Heart left ventricle (tissue), 16 donors: ENCODE data around the gene CSNK2A3. TPM values are rescaled to one million over a fixed set of nuclear protein-coding genes. Genes with fewer than 3 reads are reported as not detected.

Source experiments
- ATAC-seq, 4 donors: fragments of 200-7000 bp; cut with Tn5 transposase; one replicate each; pipeline ENCODE4 v1.9.1; 2020 to 2022; ENCODE audit warnings: moderate library complexity in 4 of 4, mild to moderate bottlenecking in 3 of 4, moderate number of reproducible peaks in 1 of 4
- DNase-seq, 5 donors: peaks; one replicate each; pipeline ENCODE4 v3.0.0-alpha.2; 2020
- H3K27ac ChIP-seq, 12 donors: fragments of 200-600 bp; sonication (generic) in 4 of 12; one replicate each; pipeline versions ENCODE4 v1.5.0 to v1.8.0; 2016 to 2022; ENCODE audit warnings: mild to moderate bottlenecking in 2 of 12
- H3K27me3 ChIP-seq, 9 donors: fragments of 200-600 bp; sonication (generic) in 2 of 9; one replicate each; pipeline versions ENCODE4 v1.5.1 to v1.8.0; 2016 to 2022; ENCODE audit warnings: mild to moderate bottlenecking in 3 of 9
- H3K36me3 ChIP-seq, 9 donors: fragments of 200-600 bp; sonication (generic) in 2 of 9; one replicate each; pipeline versions ENCODE4 v1.5.0 to v1.8.0; 2018 to 2022; ENCODE audit warnings: mild to moderate bottlenecking in 2 of 9
- H3K4me1 ChIP-seq, 12 donors: fragments of 200-600 bp; sonication (generic) in 4 of 12; one replicate each; pipeline versions ENCODE4 v1.5.0 to v1.8.0; 2016 to 2022; ENCODE audit warnings: mild to moderate bottlenecking in 3 of 12
- H3K4me3 ChIP-seq, 12 donors: fragments of 200-600 bp; sonication (generic) in 4 of 12; one replicate each; pipeline versions ENCODE4 v1.5.0 to v1.8.0; 2017 to 2022; ENCODE audit warnings: mild to moderate bottlenecking in 9 of 12, moderate library complexity in 4 of 12
- H3K9me3 ChIP-seq, 12 donors: fragments of 200-600 bp; sonication (generic) in 4 of 12; one replicate each; pipeline versions ENCODE4 v1.5.0 to v1.8.0; 2016 to 2022; ENCODE audit warnings: mild to moderate bottlenecking in 1 of 12
- CTCF ChIP-seq, 12 donors: fragments of 200-600 bp; sonication (generic) in 4 of 12; IDR thresholded peaks; one replicate each; pipeline versions ENCODE4 v1.5.0 to v1.8.0; 2018 to 2022; ENCODE audit warnings: antibody characterized with exemption in 12 of 12, mild to moderate bottlenecking in 5 of 12
- POLR2A ChIP-seq, 2 donors: fragments of 450-650 bp; IDR thresholded peaks; one replicate each; pipeline ENCODE4 v1.6.1; 2017; ENCODE audit warnings: antibody characterized with exemption in 2 of 2, mild to moderate bottlenecking in 2 of 2, moderate library complexity in 2 of 2
- WGBS, 4 donors: extraction: QIAGEN DNeasy Blood & Tissue Kit in 2 of 4; methylation state at CpG; one replicate each; pipeline versions ENCODE4 v1.1.5 to v1.1.7; 2013 to 2018; 5-methylcytosine and 5-hydroxymethylcytosine counted together
- intact Hi-C, 10 donors: fragments of 100-400 bp; cut with DNase I; formaldehyde crosslinking; loops; one replicate each; pipeline versions ENCODE4 v1.11.1 to v1.14.2; 2022
- polyA plus RNA-seq, 2 donors: library from polyadenylated mRNA; stranded (reverse); fragments of 200-250 nt; gene quantifications; one replicate each; pipeline ENCODE4 v1.2.3, GENCODE V29; 2013
- total RNA-seq, 9 donors: library from RNA; depleted of rRNA in 2 of 9; stranded (reverse); fragments of >200 nt in 2 of 9; fragmentation: NEBNext Ultra II Directional in 3 of 9; extraction: Animal tissue kit (Norgen Biotek cat#: 25700) in 3 of 9; gene quantifications; one replicate each; pipeline versions ENCODE4 v1.1.0 to v1.2.4, GENCODE V29; 2016 to 2023
- donor health status: ischemic (EF 13 %, LVEDD 7.1; RV severe dilation, severe dysfunction).
- donor health status: healthy with polysubstance abuse.
- donor health status: DM: no; HTN: yes; CAD: no.
- donor health status: DM: no; HTN: no; CAD: no.
- donor health status: ischemic (EF 25% LVEDD 6.9; RV normal size, moderate dysfunction).
- donor health status: ischemic (EF 25% LVEDD 5.7; RV mildly dilated, moderate dysfunction).
- donor health status: healthy.
- donor health status: DM: yes; HTN: yes; CAD: no.
- donor health status: ischemic (EF 35%, LVEDD 5.7; RV mildly dilated, moderate dysfunction).
- donor health status: nonischemic (EF 11% LVEDD 7.7; RV severe dilation, severe dysfunction).
- donor health status: DM: yes; HTN: yes; CAD: no.
- donor health status: PGD.
- donor health status: ischemic (EF 29% LVEDD 5.4; RV normal size, mild dysfunction).
- donor health status: nonischemic (EF 23%, LVEDD 6.1; RV moderate dilation, normal function).

Gene CSNK2A3
- total and polyA plus RNA-seq, 11 donors = 0.34 to 2.1 (median 1.3) TPM

GRCh38 chr11:11383995-11384394 is 30.9 kb upstream of the CSNK2A3 start:
- Histone ChIP-seq H3K9me3 (no peaks in the 10 kb centered on the region), H3K27me3 (no peaks in the 10 kb centered on the region), H3K27ac (no peak overlapping the region), H3K4me3 (no peak overlapping the region), H3K4me1 (peaks cover 0 to 5% (median 0%) of the 10 kb centered on the region in 12 donors), H3K36me3 (peaks cover 0 to under 1% (median 0%) of the 10 kb centered on the region in 9 donors)
- WGBS, 4 donors = 88 to 98% (median 97%) methylated on average over 2 of the region's 2 CpGs
- no peak for TF ChIP-seq POLR2A (IDR thresholded peaks at IDR 0.05)
- no peak for TF ChIP-seq CTCF (IDR thresholded peaks at IDR 0.05)
- no peak for DNase-seq
- no peak for ATAC-seq
- intact Hi-C loops = no loop called here

GRCh38 chr11:11382858-11383532 is 29.9 kb upstream of the CSNK2A3 start:
- Histone ChIP-seq H3K27ac (no peak overlapping the region), H3K27me3 (no peaks in the 10 kb centered on the region), H3K9me3 (no peaks in the 10 kb centered on the region), H3K36me3 (peaks cover 0 to 10% (median 0%) of the 10 kb centered on the region in 9 donors), H3K4me1 (peaks cover 0 to 4% (median 0%) of the 10 kb centered on the region in 12 donors), H3K4me3 (no peak overlapping the region)
- TF ChIP-seq CTCF (IDR thresholded peaks at IDR 0.05) = no peak
- no peak for TF ChIP-seq POLR2A (IDR thresholded peaks at IDR 0.05)
- DNase-seq (no peak), ATAC-seq (no peak)
- intact Hi-C loops = no loop called here
- 64 to 80% (median 69%) methylated on average over 7 of the region's 7 CpGs for WGBS, 4 donors

DNA sequence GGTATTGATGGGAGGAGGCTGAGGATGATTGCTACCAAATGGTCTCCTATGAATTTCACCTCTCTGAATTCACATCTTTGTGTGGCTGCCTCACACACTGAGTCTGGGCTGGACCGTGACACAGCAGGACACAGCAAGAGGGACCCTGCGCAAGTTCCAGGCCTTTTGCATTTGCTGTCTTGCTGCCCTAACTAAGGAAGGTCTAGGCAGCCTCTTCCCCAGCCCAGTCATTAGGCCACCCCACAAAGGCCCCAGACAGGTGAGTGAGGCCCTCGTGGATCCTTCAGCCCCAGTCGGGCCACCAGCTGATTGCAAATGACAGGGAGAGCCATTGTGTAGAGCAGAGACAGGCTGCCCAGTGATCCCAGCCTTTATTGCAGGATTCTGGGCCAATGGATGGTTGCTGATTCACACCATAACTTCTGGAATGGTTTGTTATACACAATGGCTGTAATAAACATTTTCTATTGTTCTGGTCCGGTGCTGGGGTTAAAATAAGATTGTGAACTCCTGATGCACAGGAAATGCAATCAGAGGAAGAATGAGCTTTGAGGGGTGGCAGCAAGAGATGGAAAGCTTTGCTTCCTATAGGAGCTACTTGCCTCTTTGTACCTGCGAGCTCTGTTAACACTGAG is 28.5 kb upstream of the CSNK2A3 start:
- DNase-seq (no peak), ATAC-seq (peak in 2 of 4 donors; percentile 22 to 24)
- 78 to 88% (median 79%) methylated on average over 6 of the region's 6 CpGs for WGBS, 4 donors
- intact Hi-C loops = no loop called here
- peaks cover 0 to 4% (median 0%) of the 10 kb centered on the region in 12 donors for H3K4me1 ChIP-seq
- no peaks in the 10 kb centered on the region for H3K9me3 ChIP-seq
- TF ChIP-seq POLR2A (IDR thresholded peaks at IDR 0.05) = no peak
- TF ChIP-seq CTCF (IDR thresholded peaks at IDR 0.05) = no peak
- no peak overlapping the region for H3K27ac ChIP-seq
- H3K36me3 ChIP-seq = peaks cover 0 to 21% (median 4%) of the 10 kb centered on the region in 9 donors
- H3K4me3 ChIP-seq = no peak overlapping the region
- H3K27me3 ChIP-seq = no peaks in the 10 kb centered on the region

GRCh38 chr11:11380883-11381282 is 27.8 kb upstream of the CSNK2A3 start:
- TF ChIP-seq POLR2A (IDR thresholded peaks at IDR 0.05) = no peak
- TF ChIP-seq CTCF (IDR thresholded peaks at IDR 0.05) = no peak
- Histone ChIP-seq H3K4me1 (peaks cover 0 to 4% (median 0%) of the 10 kb centered on the region in 12 donors), H3K27ac (no peak overlapping the region), H3K4me3 (no peak overlapping the region), H3K9me3 (no peaks in the 10 kb centered on the region), H3K36me3 (peaks cover 0 to 26% (median 9%) of the 10 kb centered on the region in 9 donors), H3K27me3 (no peaks in the 10 kb centered on the region)
- ATAC-seq (no peak), DNase-seq (no peak)
- WGBS, 4 donors = 74 to 80% (median 76%) methylated on average over 3 of the region's 3 CpGs
- intact Hi-C loops = no loop called here
